ENCODE data around the gene ALDH18A1. TPM values are rescaled to one million over a fixed set of nuclear protein-coding genes. Genes with fewer than 3 reads are reported as not detected.
A peak's percentile ranks its signal among the peaks of the same experiment; 100 is the strongest.

Gene ALDH18A1
- total RNA-seq, 2 donors from 2014 or later, result 38.9 to 46.4 TPM

DNA sequence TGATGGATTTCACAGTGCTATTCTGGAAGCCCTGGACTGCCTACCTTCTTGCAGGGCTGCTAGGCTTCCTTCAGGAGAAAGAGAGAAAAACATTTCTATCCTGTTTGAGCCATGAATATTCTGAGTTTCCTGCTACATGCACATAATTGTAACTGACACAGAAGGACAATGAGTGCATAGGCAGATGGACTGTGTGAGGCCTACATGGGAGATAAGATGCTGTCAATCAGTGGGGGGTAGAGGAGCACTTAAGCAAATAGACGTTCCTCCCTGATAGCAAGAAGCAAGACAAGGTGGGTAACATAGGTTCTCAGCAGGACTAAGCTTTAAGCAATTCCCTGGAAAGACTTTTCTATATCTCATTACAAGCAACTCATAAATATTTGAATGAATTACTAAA lies 11.6 kb downstream of the ALDH18A1 start:
- Histone ChIP-seq H3K4me3 (no peak overlapping the region), H3K27ac (no peak overlapping the region), H3K4me1 (peaks cover 16% of the 10 kb centered on the region), H3K27me3 (no peaks in the 10 kb centered on the region), H3K36me3 (replicated peaks in 1 of 2; ENCODE audit: insufficient read depth in 1 of 2, low read depth in 2 of 2) (peaks cover 0 to 32% of the 10 kb centered on the region in 2 donors), H3K9me3 (no peaks in the 10 kb centered on the region)
- TF ChIP-seq, protein P1, sequence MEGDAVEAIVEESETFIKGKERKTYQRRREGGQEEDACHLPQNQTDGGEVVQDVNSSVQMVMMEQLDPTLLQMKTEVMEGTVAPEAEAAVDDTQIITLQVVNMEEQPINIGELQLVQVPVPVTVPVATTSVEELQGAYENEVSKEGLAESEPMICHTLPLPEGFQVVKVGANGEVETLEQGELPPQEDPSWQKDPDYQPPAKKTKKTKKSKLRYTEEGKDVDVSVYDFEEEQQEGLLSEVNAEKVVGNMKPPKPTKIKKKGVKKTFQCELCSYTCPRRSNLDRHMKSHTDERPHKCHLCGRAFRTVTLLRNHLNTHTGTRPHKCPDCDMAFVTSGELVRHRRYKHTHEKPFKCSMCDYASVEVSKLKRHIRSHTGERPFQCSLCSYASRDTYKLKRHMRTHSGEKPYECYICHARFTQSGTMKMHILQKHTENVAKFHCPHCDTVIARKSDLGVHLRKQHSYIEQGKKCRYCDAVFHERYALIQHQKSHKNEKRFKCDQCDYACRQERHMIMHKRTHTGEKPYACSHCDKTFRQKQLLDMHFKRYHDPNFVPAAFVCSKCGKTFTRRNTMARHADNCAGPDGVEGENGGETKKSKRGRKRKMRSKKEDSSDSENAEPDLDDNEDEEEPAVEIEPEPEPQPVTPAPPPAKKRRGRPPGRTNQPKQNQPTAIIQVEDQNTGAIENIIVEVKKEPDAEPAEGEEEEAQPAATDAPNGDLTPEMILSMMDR (IDR thresholded peaks at IDR 0.05), result no peak
- TF ChIP-seq POLR2A (IDR thresholded peaks at IDR 0.05), result no peak
- ATAC-seq, result no peak
- WGBS, 2 donors, result 25 to 27% methylated on average over 1 of the region's 1 CpG
- intact Hi-C loops (cut with DNase I), result no loop called here
- no peak for DNase-seq

DNA sequence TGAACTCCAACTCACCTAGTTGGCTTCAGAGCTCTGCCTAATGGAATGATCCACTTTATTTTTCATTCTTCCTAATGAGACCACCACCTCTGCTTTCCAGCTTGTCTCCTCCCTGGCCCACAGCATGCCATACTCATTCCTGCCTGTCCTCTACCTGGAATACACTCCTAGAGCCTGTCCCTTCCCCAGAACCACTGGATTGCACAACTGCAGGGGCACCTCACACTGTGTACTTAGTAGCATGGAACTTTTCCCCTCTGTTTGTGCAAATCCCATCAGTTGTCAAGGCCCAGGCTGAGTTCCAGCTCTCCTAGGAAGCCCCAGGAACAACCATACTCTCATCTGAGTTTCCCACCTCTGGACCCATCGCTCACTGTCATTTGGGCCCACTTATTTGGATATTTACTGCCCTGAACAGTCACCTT lies 15.6 kb downstream of the ALDH18A1 start:
- intact Hi-C loops (cut with DNase I), result no loop called here
- no peak for ATAC-seq
- no peak for TF ChIP-seq POLR2A (IDR thresholded peaks at IDR 0.05)
- TF ChIP-seq, protein P1 (IDR thresholded peaks at IDR 0.05), result no peak
- Histone ChIP-seq H3K27me3 (no peaks in the 10 kb centered on the region), H3K9me3 (no peaks in the 10 kb centered on the region), H3K4me1 (peaks cover 14% of the 10 kb centered on the region), H3K27ac (no peak overlapping the region), H3K36me3 (replicated peaks in 1 of 2; ENCODE audit: insufficient read depth in 1 of 2, low read depth in 2 of 2) (peaks cover 0 to 34% of the 10 kb centered on the region in 2 donors), H3K4me3 (no peak overlapping the region)
- DNase-seq, result peak in 1 of 4 donors; percentile 8
- 94 to 100% methylated on average over 1 of the region's 1 CpG for WGBS, 2 donors

DNA sequence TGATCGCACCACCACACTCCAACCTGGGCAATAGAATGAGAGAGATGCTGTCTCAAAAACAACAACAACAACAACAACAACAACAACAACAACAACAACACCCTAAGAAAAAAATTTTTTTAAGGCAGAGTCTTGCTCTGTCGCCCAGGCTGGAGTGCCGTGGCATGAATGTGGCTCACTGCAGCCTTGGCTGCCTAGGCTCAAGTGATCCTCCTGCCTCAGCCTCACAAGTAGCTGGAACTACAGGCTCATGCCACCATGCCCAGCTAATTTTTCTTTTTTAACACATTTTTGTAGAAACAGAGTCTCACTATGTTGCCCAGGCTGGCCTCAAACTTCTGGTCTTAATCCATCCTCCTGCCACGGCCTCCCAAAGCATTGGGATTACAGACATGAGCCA lies 18.6 kb downstream of the ALDH18A1 start:
- H3K9me3 ChIP-seq, result no peaks in the 10 kb centered on the region
- ATAC-seq (no peak), DNase-seq (no peak)
- intact Hi-C loops (cut with DNase I), result no loop called here
- 98% methylated on average over 4 of the region's 4 CpGs for WGBS, 2 donors
- TF ChIP-seq, protein P1 (IDR thresholded peaks at IDR 0.05), result no peak
- TF ChIP-seq POLR2A (IDR thresholded peaks at IDR 0.05), result no peak
- H3K4me1 ChIP-seq, result peaks cover 10% of the 10 kb centered on the region
- no peaks in the 10 kb centered on the region for H3K27me3 ChIP-seq
- H3K4me3 ChIP-seq, result no peak overlapping the region
- no peak overlapping the region for H3K27ac ChIP-seq
- peaks cover 0 to 45% of the 10 kb centered on the region in 2 donors for H3K36me3 ChIP-seq (replicated peaks in 1 of 2; ENCODE audit: insufficient read depth in 1 of 2, low read depth in 2 of 2)

DNA sequence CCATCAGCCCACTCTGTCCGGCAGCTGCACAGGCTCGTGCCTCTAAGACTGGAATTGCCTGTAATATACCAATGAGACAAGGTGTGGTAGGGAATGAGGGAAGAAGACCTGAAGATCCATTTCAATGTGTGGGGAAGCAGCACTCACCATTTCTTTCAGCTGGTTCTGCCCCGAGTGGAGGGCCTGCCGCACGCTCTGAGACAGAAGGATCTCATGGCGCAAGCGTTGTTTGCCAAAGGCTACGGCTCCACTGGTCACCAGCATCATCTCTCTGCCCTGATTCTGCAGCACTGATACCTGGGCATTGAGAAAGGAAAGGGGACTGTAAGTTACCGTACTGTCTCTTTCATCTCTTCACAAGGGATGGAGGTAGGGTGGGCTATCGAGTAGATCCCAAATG lies 19.4 kb downstream of the ALDH18A1 start:
- intact Hi-C loops (cut with DNase I), result no loop called here
- TF ChIP-seq, protein P1 (IDR thresholded peaks at IDR 0.05), result no peak
- no peak for TF ChIP-seq POLR2A (IDR thresholded peaks at IDR 0.05)

DNA sequence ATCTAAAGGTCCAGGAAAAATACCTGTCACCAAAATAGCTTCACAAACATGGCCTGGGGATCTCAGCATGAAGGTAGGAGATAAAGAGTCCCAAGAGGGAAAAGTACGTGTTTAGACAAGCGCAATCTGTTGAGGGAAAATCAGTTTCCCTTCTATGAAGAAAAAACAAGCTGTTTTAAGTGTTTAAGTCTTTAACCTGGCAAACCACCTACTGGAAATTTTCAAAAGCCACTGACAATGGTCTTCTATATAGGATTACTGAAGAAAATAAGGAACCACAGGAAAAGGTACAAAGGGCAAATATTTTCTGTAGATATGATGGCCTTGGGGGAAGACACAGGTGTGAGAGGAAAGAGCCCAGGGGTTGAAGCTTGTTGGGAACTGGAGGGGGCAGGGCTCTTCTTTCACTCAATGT lies 21.2 kb downstream of the ALDH18A1 start:
- no peaks in the 10 kb centered on the region for H3K27me3 ChIP-seq
- no peak overlapping the region for H3K4me3 ChIP-seq
- ATAC-seq, result no peak
- no peaks in the 10 kb centered on the region for H3K9me3 ChIP-seq
- peaks cover 0 to 46% of the 10 kb centered on the region in 2 donors for H3K36me3 ChIP-seq (replicated peaks in 1 of 2; ENCODE audit: insufficient read depth in 1 of 2, low read depth in 2 of 2)
- intact Hi-C loops (cut with DNase I), result no loop called here
- no peak overlapping the region for H3K27ac ChIP-seq
- 30 to 39% methylated on average over 2 of the region's 2 CpGs for WGBS, 2 donors
- H3K4me1 ChIP-seq, result peaks cover 10% of the 10 kb centered on the region
- no peak for DNase-seq
- TF ChIP-seq, protein P1 (IDR thresholded peaks at IDR 0.05), result no peak
- TF ChIP-seq POLR2A (IDR thresholded peaks at IDR 0.05), result no peak

More for the DNA sequence above, 19.4 kb downstream of the ALDH18A1 start:
- peaks cover 0 to 48% of the 10 kb centered on the region in 2 donors for H3K36me3 ChIP-seq (replicated peaks in 1 of 2; ENCODE audit: insufficient read depth in 1 of 2, low read depth in 2 of 2)
- no peak overlapping the region for H3K4me3 ChIP-seq
- no peaks in the 10 kb centered on the region for H3K9me3 ChIP-seq
- WGBS, 2 donors, result 82 to 86% methylated on average over 10 of the region's 10 CpGs
- no peak overlapping the region for H3K27ac ChIP-seq
- peaks cover 10% of the 10 kb centered on the region for H3K4me1 ChIP-seq
- DNase-seq (no peak), ATAC-seq (no peak)
- H3K27me3 ChIP-seq, result no peaks in the 10 kb centered on the region

All from body of pancreas (tissue), 4 donors.